SU-DHL-6 (cell line): Measurements from ENCODE around the gene CIAO2A.

Experiments used
- H2AFZ ChIP-seq: fragments of 200-600 bp; sonication (generic); 2 replicates; pipeline ENCODE4 v1.6.1; 2014; ENCODE audit warnings: low read depth, mild to moderate bottlenecking, moderate library complexity, mixed read lengths, antibody characterized with exemption, low read length; ENCODE audit not compliant: severe bottlenecking
- H3F3A ChIP-seq: fragments of 200-600 bp; shearing (Covaris generic); 2 replicates; pipeline ENCODE4 v1.6.0; 2016; ENCODE audit warnings: antibody characterized with exemption, mild to moderate bottlenecking; ENCODE audit not compliant: insufficient read depth
- H3K27ac ChIP-seq: fragments of 200-600 bp; sonication (generic); 2 replicates; pipeline ENCODE4 v1.5.1; 2016; ENCODE audit warnings: low read depth, mild to moderate bottlenecking, low read length, moderate library complexity, mixed read lengths
- H3K27me3 ChIP-seq: fragments of 200-600 bp; sonication (generic), shearing (Covaris generic); 2 replicates; pipeline ENCODE4 v1.6.0; 2014; ENCODE audit warnings: mild to moderate bottlenecking, low read length
- H3K36me3 ChIP-seq: fragments of 200-600 bp; sonication (generic); 2 replicates; pipeline ENCODE4 v1.6.1; 2014; ENCODE audit warnings: mild to moderate bottlenecking, low read length, mixed read lengths
- H3K4me2 ChIP-seq: fragments of 300-600, 200-600 bp; shearing (Covaris generic), sonication (generic); 2 replicates; pipeline ENCODE4 v1.6.0; 2014; ENCODE audit warnings: low read length, low read depth, mild to moderate bottlenecking; ENCODE audit not compliant: poor library complexity, severe bottlenecking
- H3K4me3 ChIP-seq: fragments of 200-600 bp; sonication (generic); 2 replicates; pipeline ENCODE4 v1.5.1; 2014; ENCODE audit warnings: antibody characterized with exemption, low read length, mild to moderate bottlenecking, mixed read lengths; ENCODE audit not compliant: insufficient read depth, poor library complexity, severe bottlenecking
- H3K79me2 ChIP-seq: fragments of 200-600 bp; sonication (generic); 2 replicates; pipeline ENCODE4 v1.6.1; 2014; ENCODE audit warnings: mild to moderate bottlenecking, low read length, moderate library complexity; ENCODE audit not compliant: insufficient read depth
- H3K9ac ChIP-seq: fragments of 200-600 bp; sonication (generic); 2 replicates; pipeline ENCODE4 v1.7.0; 2014; ENCODE audit warnings: mild to moderate bottlenecking, low read length
- H3K9me2 ChIP-seq: fragments of 200-600 bp; sonication (generic); replicated peaks from 2 replicates; pipeline ENCODE4 v1.6.1; 2014; ENCODE audit warnings: low read length; ENCODE audit not compliant: insufficient read depth
- H3K9me3 ChIP-seq: fragments of 200-600 bp; sonication (generic); 2 replicates; pipeline ENCODE4 v1.6.1; 2014; ENCODE audit warnings: low read length, mixed read lengths; ENCODE audit not compliant: insufficient read depth
- H4K20me1 ChIP-seq: fragments of 200-600 bp; sonication (generic); 2 replicates; pipeline ENCODE4 v1.6.1; 2014; ENCODE audit warnings: low read depth, mild to moderate bottlenecking, antibody characterized with exemption, low read length, moderate library complexity, mixed read lengths
- EZH2phosphoT487 ChIP-seq: fragments of 200-600 bp; sonication (generic), shearing (Covaris generic); conservative IDR thresholded peaks from 2 replicates; pipeline ENCODE4 v1.6.1; 2018; ENCODE audit warnings: mild to moderate bottlenecking, antibody characterized with exemption, low read length, moderate library complexity, mixed read lengths
- TF ChIP-seq, protein P1 (sequence below): fragments of 200-600 bp; sonication (generic); IDR thresholded peaks from one replicate; pipeline ENCODE4 v1.5.1; 2017; ENCODE audit warnings: antibody characterized with exemption, mild to moderate bottlenecking, low read length, moderate library complexity; ENCODE audit not compliant: insufficient read depth, poor library complexity, severe bottlenecking

CIAO2A gene

DNA sequence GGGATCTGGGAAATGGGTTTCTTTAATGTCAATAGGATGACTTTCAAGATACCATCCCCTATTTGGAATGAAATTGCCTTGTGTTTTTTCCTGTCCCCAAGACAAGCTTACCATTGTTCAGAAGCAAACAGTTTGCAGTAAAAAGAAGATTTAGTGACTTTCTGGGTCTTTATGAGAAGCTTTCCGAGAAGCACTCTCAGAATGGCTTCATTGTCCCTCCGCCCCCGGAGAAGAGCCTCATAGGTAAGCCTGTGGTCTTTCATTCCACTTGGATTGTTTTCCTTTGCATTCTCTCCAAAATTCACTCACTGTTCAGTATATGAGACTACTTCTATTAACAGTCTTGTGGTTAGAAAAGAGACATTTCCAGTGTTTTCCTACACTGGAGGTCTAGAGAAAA lies 32.3 kb upstream of the CIAO2A start:
- Histone ChIP-seq H3K9me2 (no peaks in the 10 kb centered on the region), H3K4me3 (no peak overlapping the region), H3K79me2 (no peaks in the 10 kb centered on the region), H3F3A (no peaks in the 10 kb centered on the region), H3K36me3 (peaks cover 24% of the 10 kb centered on the region; the same call in 1 of the 2 replicates), H4K20me1 (no peaks in the 10 kb centered on the region), H3K27me3 (no peaks in the 10 kb centered on the region), H3K4me2 (no peak overlapping the region), H3K27ac (no peak overlapping the region), H2AFZ (no peak overlapping the region), H3K9me3 (no peaks in the 10 kb centered on the region), H3K9ac (no peak overlapping the region)
- TF ChIP-seq, protein P1, sequence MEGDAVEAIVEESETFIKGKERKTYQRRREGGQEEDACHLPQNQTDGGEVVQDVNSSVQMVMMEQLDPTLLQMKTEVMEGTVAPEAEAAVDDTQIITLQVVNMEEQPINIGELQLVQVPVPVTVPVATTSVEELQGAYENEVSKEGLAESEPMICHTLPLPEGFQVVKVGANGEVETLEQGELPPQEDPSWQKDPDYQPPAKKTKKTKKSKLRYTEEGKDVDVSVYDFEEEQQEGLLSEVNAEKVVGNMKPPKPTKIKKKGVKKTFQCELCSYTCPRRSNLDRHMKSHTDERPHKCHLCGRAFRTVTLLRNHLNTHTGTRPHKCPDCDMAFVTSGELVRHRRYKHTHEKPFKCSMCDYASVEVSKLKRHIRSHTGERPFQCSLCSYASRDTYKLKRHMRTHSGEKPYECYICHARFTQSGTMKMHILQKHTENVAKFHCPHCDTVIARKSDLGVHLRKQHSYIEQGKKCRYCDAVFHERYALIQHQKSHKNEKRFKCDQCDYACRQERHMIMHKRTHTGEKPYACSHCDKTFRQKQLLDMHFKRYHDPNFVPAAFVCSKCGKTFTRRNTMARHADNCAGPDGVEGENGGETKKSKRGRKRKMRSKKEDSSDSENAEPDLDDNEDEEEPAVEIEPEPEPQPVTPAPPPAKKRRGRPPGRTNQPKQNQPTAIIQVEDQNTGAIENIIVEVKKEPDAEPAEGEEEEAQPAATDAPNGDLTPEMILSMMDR: no peak
- no peak for TF ChIP-seq EZH2phosphoT487

DNA sequence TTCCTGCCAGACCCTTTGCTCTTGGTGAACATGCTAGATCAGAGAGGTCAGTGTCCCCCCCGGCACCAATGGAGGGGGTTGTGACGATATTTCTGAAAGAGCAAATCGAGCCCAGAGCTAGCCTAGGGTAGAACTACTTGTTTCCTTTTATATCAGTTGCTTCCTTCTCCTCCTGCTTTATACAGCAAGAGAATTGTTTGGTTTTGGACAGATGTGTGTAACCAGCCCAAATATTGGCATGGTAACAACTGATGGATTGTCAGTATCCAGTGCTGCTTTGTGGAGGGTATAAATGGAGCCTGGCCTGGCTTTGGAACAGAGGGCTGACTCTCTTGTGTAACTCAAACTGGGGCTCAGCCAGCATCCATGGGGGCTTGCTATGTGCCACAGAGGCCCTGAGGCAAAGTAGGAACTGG lies 29.3 kb upstream of the CIAO2A start:
- Histone ChIP-seq H3K9me2 (no peaks in the 10 kb centered on the region), H3K27ac (no peak overlapping the region), H3K4me2 (no peak overlapping the region), H3K27me3 (no peaks in the 10 kb centered on the region), H3K9me3 (no peaks in the 10 kb centered on the region), H4K20me1 (no peaks in the 10 kb centered on the region), H3K36me3 (peaks cover 29% of the 10 kb centered on the region; the same call in 1 of the 2 replicates), H3F3A (no peaks in the 10 kb centered on the region), H2AFZ (no peak overlapping the region), H3K79me2 (no peaks in the 10 kb centered on the region), H3K4me3 (no peak overlapping the region), H3K9ac (no peak overlapping the region)
- TF ChIP-seq EZH2phosphoT487: no peak
- TF ChIP-seq, protein P1: no peak

DNA sequence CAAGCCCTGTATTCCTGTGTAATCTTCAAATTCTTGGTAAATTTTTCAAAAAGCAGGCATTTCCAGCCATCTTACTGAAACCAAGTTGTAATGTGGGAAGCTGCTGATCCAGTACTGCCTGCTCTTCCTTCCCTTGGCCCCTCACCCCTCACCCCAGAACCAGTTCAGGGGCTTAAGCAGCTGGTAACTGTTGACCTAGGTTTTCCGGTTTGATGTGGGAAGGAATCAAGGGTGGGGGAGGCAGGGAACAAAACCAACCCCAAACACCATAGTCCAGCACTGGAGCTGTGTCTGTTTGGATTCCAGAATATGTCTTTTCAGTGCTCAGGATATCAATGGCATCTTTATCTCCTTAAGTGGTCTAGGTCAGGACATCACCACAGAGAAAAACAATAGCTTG lies 28.8 kb upstream of the CIAO2A start:
- H2AFZ ChIP-seq: no peak overlapping the region
- H3K36me3 ChIP-seq: peaks cover 26% of the 10 kb centered on the region; the same call in 1 of the 2 replicates
- H3K9me2 ChIP-seq: no peaks in the 10 kb centered on the region
- no peak overlapping the region for H3K4me3 ChIP-seq
- H3K79me2 ChIP-seq: no peaks in the 10 kb centered on the region
- no peak overlapping the region for H3K9ac ChIP-seq
- H4K20me1 ChIP-seq: no peaks in the 10 kb centered on the region
- H3K4me2 ChIP-seq: no peak overlapping the region
- H3K27me3 ChIP-seq: no peaks in the 10 kb centered on the region
- H3F3A ChIP-seq: no peaks in the 10 kb centered on the region
- H3K27ac ChIP-seq: no peak overlapping the region
- H3K9me3 ChIP-seq: no peaks in the 10 kb centered on the region
- no peak for TF ChIP-seq EZH2phosphoT487
- TF ChIP-seq, protein P1: no peak
